Left lobe of liver (tissue), 2 donors: ENCODE results near the gene UBAP2. TPM values are rescaled to one million over a fixed set of nuclear protein-coding genes. Genes with fewer than 3 reads are reported as not detected.

Source experiments
- ATAC-seq: fragments of 200-7000 bp; cut with Tn5 transposase; one replicate; pipeline ENCODE4 v1.9.1; 2020; ENCODE audit warnings: mild to moderate bottlenecking, moderate library complexity
- DNase-seq: peaks from one replicate; pipeline ENCODE4 v3.0.0-alpha.2; 2020; ENCODE audit warnings: low spot score
- total RNA-seq: library from RNA; stranded (reverse); gene quantifications from one replicate; pipeline ENCODE4 v1.2.1, GENCODE V29; 2021
- donor health status: DM: no; HTN: no; CAD: no; lungs with moderate emphysema.
- donor health status: DM: no; HTN: yes; CAD: no.

UBAP2 gene
- total RNA-seq, 1 donor from 2014 or later: 10.8 TPM

GRCh38 chr9:33884856-33885701 is 163.6 kb downstream of the UBAP2 start:
- ATAC-seq (peak; percentile 29), DNase-seq (no peak)

DNA sequence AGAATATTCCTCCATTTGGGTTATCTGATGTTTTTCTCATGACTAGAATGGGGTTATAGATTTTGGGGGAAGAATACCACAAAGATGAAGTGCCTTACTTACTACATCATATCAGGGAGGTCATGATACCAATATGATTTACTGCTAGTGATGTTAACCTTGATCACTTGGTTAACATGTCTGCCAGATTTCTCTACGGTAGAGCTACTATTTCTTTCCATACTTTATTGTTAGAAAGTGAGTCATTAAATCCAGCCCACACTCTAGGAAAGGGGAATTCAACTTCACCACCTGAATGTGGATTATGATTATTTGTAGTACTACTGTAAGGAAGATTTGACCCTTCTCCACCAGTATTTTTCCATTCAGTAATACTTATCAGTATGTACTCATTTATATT is 167.1 kb downstream of the UBAP2 start:
- ATAC-seq (no peak), DNase-seq (no peak)

GRCh38 chr9:33880211-33881089 is 168.2 kb downstream of the UBAP2 start:
- ATAC-seq (no peak), DNase-seq (no peak)

DNA sequence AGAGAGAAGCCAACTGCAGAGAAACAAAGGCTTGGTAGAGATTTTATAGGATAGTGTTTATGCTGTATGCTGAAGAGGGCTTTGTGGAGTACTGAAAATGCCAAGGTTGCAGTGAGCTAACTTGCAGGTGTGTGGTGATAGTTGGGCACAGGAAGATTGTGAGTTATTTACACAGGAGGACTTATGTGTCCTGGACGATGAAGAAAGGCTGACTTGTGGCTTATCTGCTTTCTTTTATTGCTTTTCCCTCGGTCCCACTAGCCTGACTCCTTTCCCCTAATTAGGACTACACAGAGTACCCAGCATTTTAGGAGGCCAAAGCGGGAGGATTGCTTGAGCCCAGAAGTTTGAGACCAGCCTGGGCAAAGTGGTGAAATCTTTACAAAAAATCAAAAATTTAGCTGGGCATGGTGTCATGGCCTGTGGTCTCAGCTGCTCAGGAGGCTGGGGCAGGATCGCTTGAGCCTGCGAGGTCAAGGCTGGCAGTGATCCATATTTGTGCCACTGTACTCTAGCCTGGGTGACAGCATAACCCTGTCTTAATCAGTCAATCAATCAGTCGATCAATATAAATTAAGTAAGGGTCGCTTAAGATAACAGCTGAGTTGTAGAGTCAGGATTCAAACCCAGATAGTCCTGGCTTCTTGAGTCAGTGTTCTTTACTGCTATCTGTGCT is 169.9 kb downstream of the UBAP2 start:
- peak; percentile 57 for ATAC-seq
- no peak for DNase-seq

DNA sequence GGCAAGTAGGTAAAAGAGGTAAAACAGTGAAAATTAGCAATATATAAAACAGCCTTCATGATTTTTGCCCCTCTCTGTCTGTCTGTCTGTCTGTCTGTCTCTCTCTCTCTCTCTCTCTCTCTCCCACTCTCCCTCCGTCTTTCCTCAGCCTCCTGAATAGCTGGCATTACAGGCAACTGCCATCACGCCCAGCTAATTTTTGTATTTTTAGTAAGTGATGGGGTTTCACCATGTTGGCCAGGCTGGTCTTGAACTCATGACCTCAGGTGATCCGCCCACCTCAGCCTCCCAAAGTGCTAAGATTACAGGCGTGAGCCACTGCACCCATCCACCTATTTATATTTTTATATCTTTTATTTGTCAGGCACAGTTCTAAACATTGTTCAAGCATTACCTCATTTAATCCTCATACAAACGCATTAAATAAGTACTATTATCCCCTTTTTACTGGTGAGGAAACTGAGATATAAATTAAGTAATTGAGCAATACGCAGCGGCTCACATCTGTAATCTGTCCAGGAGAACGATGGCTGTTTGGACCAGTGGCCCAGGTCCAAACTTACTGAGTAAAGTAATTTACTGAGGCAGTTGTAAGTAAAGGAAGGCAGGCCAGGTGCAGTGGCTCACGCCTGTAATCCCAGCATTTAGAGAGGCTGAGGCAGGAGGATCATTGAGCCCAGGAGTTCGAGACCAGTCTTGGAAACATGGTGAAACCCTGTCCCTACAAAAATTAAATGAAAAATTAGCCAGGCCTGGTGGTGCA is 170.8 kb downstream of the UBAP2 start:
- ATAC-seq: peak; percentile 36
- no peak for DNase-seq

Other genes with a start within 250 kb of the UBAP2 start
- 22.9 TPM for gene UBE2R2, start 231.7 kb downstream of the UBAP2 start, total RNA-seq
- 14.4 TPM for gene DCAF12, start 77.8 kb upstream of the UBAP2 start, total RNA-seq
- gene UBAP1, start 130.2 kb upstream of the UBAP2 start, total RNA-seq: 28.4 TPM